NB4 (cell line): ENCODE data around the gene NEBL.

Source experiments
- CTCF ChIP-seq: IDR thresholded peaks from one replicate; pipeline ENCODE4 v1.5.1; 2012; ENCODE audit warnings: low read depth, low read length
- MYC ChIP-seq: IDR thresholded peaks from 2 replicates; pipeline ENCODE4 v1.6.1; 2011; ENCODE audit warnings: low read depth, low read length
- POLR2A ChIP-seq: IDR thresholded peaks from 2 replicates; pipeline ENCODE4 v1.6.1; 2011; ENCODE audit warnings: mild to moderate bottlenecking; ENCODE audit not compliant: insufficient read length; ENCODE audit errors: extremely low read depth

GRCh38 chr10:20836401-20836800 is 60.7 kb downstream of the NEBL start:
- TF ChIP-seq CTCF (no peak), POLR2A (no peak), MYC (no peak)
